HG02623 (cell line): ENCODE measurements around the gene SETD5.

Experiments
- ATAC-seq: cut with Tn5 transposase; IDR thresholded peaks from one replicate; pipeline ENCODE4 v1.9.1; 2021; ENCODE audit warnings: moderate library complexity; ENCODE audit not compliant: unreplicated experiment

Gene SETD5

DNA sequence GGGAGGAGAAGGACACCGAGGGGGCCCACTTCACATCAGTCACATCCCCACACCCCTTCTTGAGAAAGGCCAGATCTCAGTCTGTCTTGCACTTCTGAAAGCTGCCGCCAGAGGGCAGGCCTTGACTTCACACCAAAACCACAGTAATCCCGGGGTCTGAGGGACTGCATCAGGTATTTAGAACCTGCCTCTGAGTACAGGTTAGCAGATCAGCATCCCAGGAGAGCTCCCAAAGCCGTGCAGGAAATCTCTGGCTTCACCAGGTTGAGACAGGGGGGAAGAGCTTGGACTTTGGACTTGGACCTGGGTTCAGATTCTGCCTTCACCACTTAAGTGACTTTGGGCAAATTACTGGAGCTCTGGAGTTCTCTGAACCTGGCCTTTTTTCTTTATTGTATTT is 105.9 kb downstream of the SETD5 start:
- no peak for ATAC-seq

- ATAC-seq = no peak
Observed at GRCh38 chr3:9507586-9508578, 110.5 kb downstream of the SETD5 start.

DNA sequence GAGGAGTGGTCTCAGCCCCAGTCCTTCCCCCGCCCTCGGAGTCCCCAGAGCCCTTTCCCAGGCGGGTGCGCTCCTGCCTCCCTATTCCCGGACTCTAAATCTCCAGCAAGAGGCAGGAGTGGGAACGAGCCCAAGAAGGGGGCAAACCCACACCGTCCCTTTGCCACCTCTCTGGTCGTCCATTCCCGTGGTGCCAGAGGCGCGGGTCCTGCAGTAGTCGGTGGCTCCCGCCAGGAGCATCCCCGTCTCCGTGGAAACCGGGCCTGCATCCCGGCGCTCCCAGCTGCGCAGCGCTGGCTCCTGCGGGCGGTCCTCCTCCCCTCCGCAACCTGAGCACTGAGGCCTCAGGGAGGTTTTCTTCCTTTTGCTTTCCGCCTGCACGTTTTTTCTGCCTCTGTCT is 111.4 kb downstream of the SETD5 start:
- no peak for ATAC-seq

DNA sequence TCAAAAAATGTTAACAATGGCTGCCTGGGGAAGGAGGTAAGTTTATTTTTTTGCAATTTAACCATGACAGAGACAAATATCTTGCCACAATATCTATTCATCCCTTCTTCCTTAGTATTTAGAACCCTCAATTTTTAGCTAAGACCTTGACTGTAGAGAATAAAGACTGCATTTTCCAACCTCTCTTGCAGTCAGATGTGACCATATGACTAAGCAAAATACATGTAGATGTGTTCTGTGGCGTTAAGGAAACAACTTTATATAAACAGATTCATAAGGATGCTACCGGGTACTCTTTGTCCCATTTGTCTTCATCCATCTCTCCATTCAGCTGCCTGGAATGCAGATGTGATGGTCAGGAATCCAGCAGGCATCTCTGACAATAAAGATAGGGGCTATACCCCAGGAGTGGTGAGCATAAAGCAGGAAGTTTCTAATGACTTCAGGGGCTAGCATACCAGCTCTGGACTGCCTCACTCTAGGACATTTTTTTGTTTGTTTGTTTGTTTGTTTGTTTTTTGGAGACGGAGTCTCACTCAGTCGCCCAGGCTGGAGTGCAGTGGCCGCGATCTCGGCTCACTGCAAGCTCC is 115.1 kb downstream of the SETD5 start:
- no peak for ATAC-seq

GRCh38 chr3:9514306-9514705 is 116.9 kb downstream of the SETD5 start:
- ATAC-seq = no peak

DNA sequence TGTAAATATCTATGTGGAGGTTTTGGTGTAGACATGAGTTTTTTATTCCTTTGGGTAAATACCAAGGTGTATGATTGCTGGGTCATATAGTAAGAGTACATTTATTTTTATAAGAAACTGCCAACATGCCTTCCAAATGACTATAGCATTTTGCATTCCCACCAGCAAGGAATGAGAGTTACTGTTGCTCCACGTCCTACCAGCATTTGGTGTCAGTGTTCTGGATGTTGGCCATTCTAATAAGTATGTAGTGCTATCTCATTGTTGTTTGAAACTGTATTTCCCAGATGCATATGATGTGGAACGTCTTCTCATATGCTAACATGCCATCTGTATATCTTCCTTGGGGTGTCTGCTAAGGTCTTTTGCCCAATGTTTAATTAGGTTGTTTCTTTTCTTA is 117.5 kb downstream of the SETD5 start:
- ATAC-seq = no peak

GRCh38 chr3:9525078-9525477 is 127.7 kb downstream of the SETD5 start:
- ATAC-seq = no peak
